GM12873 (cell line): ENCODE measurements around the gene SPDYE4.

Source experiments
- TF ChIP-seq, protein P1 (sequence below): IDR thresholded peaks from 2 replicates; pipeline ENCODE4 v1.5.1; 2012; ENCODE audit warnings: low read depth, mild to moderate bottlenecking, moderate library complexity, low read length, control low read depth; ENCODE audit not compliant: insufficient read depth; ENCODE audit errors: missing control alignments

SPDYE4 gene

DNA sequence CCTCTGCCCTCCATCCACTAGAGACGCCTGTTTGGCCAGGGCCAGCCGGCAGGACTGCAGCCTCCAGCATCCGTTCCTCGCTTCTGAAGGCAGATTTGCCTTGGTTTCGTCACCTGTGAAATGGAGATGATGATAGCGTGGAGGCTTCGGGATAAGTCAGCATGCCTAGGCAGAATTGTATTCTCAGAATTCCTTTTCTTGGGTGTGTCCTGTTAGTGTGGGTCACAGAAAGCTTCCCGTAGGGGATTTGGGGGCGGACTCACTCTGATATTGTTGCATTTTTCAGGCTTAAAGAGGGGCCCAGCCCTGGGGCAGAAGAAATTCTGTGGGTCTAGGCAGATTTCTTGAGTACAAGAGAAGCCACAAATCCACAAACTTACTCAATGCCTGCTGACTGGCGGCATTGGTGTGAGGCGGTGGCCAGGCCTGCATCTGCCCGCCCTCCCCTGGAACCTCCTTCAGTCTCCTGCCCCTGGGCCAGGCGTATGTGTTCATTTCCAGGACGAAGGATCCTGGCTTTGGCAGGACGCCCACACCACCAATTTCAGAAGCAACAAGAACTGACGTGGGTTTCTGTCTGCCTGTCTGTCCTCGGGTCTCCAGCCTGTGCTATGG is 31.3 kb downstream of the SPDYE4 start:
- TF ChIP-seq, protein P1, sequence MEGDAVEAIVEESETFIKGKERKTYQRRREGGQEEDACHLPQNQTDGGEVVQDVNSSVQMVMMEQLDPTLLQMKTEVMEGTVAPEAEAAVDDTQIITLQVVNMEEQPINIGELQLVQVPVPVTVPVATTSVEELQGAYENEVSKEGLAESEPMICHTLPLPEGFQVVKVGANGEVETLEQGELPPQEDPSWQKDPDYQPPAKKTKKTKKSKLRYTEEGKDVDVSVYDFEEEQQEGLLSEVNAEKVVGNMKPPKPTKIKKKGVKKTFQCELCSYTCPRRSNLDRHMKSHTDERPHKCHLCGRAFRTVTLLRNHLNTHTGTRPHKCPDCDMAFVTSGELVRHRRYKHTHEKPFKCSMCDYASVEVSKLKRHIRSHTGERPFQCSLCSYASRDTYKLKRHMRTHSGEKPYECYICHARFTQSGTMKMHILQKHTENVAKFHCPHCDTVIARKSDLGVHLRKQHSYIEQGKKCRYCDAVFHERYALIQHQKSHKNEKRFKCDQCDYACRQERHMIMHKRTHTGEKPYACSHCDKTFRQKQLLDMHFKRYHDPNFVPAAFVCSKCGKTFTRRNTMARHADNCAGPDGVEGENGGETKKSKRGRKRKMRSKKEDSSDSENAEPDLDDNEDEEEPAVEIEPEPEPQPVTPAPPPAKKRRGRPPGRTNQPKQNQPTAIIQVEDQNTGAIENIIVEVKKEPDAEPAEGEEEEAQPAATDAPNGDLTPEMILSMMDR = no peak

DNA sequence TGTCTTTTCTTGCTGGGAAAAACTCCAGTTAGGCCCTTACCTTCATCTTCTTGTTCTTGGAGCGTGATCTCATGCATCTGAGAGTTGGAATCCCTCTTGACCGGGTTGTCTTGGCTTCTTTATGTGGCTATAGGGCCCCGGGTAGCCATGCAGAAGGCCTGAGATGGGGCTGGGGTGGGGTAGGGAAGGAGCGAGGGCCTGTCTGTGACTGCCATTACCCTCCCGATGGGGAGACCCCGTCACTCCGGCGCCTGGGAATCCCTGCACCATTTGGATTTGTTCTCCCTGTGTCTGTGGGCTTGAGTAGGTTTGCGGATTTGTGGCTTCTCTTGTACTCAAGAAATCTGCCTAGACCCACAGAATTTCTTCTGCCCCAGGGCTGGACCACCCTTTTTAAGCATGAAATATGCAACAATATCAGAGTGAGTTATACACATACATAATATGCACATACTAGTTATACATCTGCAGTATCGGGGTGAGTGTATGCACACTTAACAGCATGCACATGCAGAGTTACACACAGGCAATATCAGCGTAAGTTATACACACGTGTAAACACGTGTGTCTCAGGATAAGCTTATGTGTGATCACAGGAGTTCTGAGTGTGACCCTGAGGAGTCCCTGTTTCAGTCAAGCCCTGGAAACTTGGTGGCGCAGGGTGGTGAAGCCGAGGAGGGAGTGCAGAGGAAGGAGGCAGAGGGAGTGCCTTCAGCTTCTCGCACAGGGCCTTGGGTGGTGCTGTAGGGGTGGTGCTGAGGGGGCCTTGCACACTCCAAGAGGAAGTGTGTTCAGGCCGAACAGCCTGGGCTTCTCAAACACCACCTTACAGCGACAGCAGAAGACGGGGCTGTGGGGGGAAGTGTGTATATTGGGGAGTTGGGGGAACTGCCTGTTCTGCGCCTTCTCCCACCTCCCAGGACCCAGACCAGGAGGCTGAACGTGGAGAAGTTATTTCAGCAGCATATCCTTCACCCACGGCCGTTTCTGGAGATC is 32.2 kb downstream of the SPDYE4 start:
- TF ChIP-seq, protein P1 = no peak

GRCh38 chr17:8724451-8724850 is 33.9 kb downstream of the SPDYE4 start:
- TF ChIP-seq, protein P1 = no peak

DNA sequence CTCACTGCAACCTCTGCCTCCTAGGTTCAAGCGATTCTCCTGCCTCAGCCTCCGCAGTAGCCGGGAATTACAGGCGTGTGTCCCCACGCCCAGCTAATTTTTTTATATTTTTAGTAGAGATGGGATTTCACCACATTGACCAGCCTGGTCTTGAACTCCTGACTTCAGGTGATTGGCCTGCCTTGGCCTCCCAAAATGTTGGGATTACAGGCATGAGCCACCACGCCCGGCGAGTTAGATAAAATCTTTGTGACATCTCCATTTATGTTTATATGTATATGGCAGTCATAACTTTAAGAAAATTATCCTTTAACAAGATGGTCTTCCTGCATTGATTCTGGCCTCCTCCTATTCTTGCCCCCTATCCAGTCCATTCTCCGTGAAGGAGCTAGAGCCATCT is 37.8 kb downstream of the SPDYE4 start:
- TF ChIP-seq, protein P1 = no peak

DNA sequence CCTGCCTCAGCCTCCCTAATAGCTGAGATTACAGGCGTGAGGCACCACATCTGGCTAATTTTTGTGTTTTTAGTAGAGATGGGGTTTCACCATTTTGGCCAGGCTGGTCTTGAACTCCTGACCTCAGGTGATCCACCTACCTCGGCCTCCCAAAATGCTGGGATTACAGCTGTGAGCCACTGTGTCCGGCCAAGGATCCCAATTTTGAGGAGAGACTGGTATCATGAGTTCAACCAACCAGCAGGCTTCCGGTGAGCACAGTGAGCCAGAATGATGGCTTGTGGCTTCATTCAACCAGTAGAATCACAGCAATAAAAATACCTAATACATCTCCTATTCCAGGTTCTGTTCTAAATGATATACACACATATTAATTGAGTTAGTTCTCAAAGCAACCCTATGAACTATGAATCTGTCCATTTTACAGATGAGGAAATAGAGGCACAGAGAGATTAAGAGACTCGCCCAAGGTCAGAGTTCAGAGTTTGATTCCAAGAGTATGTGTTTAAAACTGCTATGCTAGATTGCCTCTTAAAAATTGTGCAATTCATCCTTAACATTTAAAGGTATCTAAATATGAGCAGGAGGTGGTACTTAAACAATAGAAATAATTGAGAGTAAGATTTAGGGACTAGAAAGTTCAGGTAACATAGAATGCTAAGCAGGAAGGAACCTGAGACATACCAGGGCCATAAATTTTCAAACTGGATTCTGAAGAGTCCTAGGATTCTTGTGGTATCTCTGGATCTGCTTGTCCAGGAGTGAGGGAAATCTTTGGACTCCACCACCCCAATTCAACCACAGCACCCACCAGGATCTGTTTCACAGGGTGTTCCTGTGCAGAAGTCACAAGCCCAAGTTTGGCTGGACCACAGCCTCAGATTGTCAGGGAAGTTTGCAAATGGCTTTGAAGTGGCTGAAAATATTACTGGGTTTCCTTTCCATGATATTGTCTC is 38.8 kb downstream of the SPDYE4 start:
- TF ChIP-seq, protein P1 = no peak

- TF ChIP-seq, protein P1 = no peak
These were observed 40.3 kb downstream of the SPDYE4 start for GRCh38 chr17:8718001-8718563.
